Natural killer cell (primary cell): ENCODE measurements around the gene TRIM37. TPM values are rescaled to one million over a fixed set of nuclear protein-coding genes. Genes with fewer than 3 reads are reported as not detected.
A peak's percentile ranks its signal among the peaks of the same experiment; 100 is the strongest.

Experiments used
- ATAC-seq, 3 donors: fragments of 150-1000 bp in 2 of 3; fragments of 200-7000 bp in 1 of 3; cut with Tn5 transposase; 1 replicate in 1 of 3; 2 replicates in 2 of 3; pipeline ENCODE4 v1.10.0; 2021; ENCODE audit warnings: mild to moderate bottlenecking in 2 of 3, moderate library complexity in 2 of 3
- DNase-seq, 2 donors: peaks; one replicate each; pipeline versions ENCODE4 v3.0.0 to v3.0.0-alpha.2; 2013 to 2021; ENCODE audit warnings: mixed read lengths in 1 of 2
- H3K27ac ChIP-seq: one replicate; pipeline ENCODE4 v1.5.1; 2013; ENCODE audit warnings: mild to moderate bottlenecking, low read length
- H3K27me3 ChIP-seq: one replicate; pipeline ENCODE4 v1.6.1; 2013; ENCODE audit warnings: low read length; ENCODE audit not compliant: control insufficient read depth, insufficient read depth
- H3K36me3 ChIP-seq: one replicate; pipeline ENCODE4 v1.6.1; 2013; ENCODE audit warnings: low read length; ENCODE audit not compliant: control insufficient read depth, insufficient read depth
- H3K4me1 ChIP-seq: one replicate; pipeline ENCODE4 v1.6.1; 2013; ENCODE audit warnings: low read length; ENCODE audit not compliant: control insufficient read depth, insufficient read depth
- H3K4me3 ChIP-seq: one replicate; pipeline ENCODE4 v1.5.1; 2013; ENCODE audit warnings: low read length
- H3K9me3 ChIP-seq: one replicate; pipeline ENCODE4 v1.6.1; 2013; ENCODE audit warnings: low read length; ENCODE audit not compliant: control insufficient read depth, insufficient read depth
- H3K27ac Mint-ChIP-seq, 2 donors: one replicate each; pipeline ENCODE4 v1.8.0; 2022; ENCODE audit warnings: mild to moderate bottlenecking in 2 of 2, mixed read lengths in 2 of 2, moderate library complexity in 1 of 2
- H3K27me3 Mint-ChIP-seq, 2 donors: one replicate each; pipeline ENCODE4 v1.8.0; 2022; ENCODE audit warnings: low read depth in 2 of 2, mixed read lengths in 2 of 2
- H3K36me3 Mint-ChIP-seq: one replicate; pipeline ENCODE4 v1.8.0; 2022; ENCODE audit warnings: mixed read lengths
- H3K4me1 Mint-ChIP-seq, 2 donors: one replicate each; pipeline ENCODE4 v1.8.0; 2022; ENCODE audit warnings: mixed read lengths in 2 of 2
- H3K4me3 Mint-ChIP-seq: one replicate; pipeline ENCODE4 v1.8.0; 2022; ENCODE audit warnings: mild to moderate bottlenecking, moderate library complexity, mixed read lengths
- H3K9me3 Mint-ChIP-seq, 2 donors: one replicate each; pipeline ENCODE4 v1.8.0; 2022; ENCODE audit warnings: mixed read lengths in 2 of 2
- CTCF ChIP-seq: fragments of 200-600 bp; IDR thresholded peaks from one replicate; pipeline ENCODE4 v1.8.0; 2022; ENCODE audit warnings: antibody characterized with exemption
- WGBS: methylation state at CpG from one replicate; pipeline ENCODE4 v1.1.7; 2013; ENCODE audit warnings: missing lambda C conversion rate; ENCODE audit not compliant: insufficient coverage; 5-methylcytosine and 5-hydroxymethylcytosine counted together
- intact Hi-C: fragments of 100-400 bp; cut with micrococcal nuclease; formaldehyde crosslinking; loops from one replicate; pipeline ENCODE4 v1.14.2; 2022
- total RNA-seq, 4 donors: library from RNA; stranded (reverse); fragments of 120-200 nt in 1 of 4; gene quantifications; one replicate each; pipeline versions ENCODE4 v1.2.3 to v1.2.4, GENCODE V29; 2013 to 2022

TRIM37 gene
- total RNA-seq, 3 donors from 2014 or later (not counting 1 experiment from before 2014, with no cell fraction given): 20.4 to 26.1 (median 21.9) TPM

GRCh38 chr17:59105852-59106462 lies 723 bp downstream of the TRIM37 start:
- ATAC-seq: peak; percentile 21 to 50 (median 28)
- no peaks in the 10 kb centered on the region for H3K27me3 ChIP-seq
- Mint-ChIP-seq H3K27ac (peak overlapping the region; percentile 92 to 95), H3K36me3 (no peaks in the 10 kb centered on the region), H3K27me3 (no peaks in the 10 kb centered on the region), H3K4me1 (peaks cover 24 to 32% of the 10 kb centered on the region in 2 donors), H3K4me3 (peak overlapping the region; percentile 95), H3K9me3 (no peaks in the 10 kb centered on the region)
- peak overlapping the region; percentile 99 for H3K4me3 ChIP-seq
- H3K9me3 ChIP-seq: no peaks in the 10 kb centered on the region
- peaks cover 14% of the 10 kb centered on the region for H3K4me1 ChIP-seq
- peaks cover 2% of the 10 kb centered on the region for H3K36me3 ChIP-seq
- intact Hi-C loops: loop anchor here (1.0 to 5.0 kb wide), 3 partner anchors 49 to 589 kb away; partner anchors contain the start of genes PRR11, SKA2 and SMG8
- WGBS: 0% methylated on average over 18 of the region's 18 CpGs
- peak overlapping the region; percentile 90 for H3K27ac ChIP-seq
- peak in 1 of 2 donors; percentile 85 for DNase-seq
- TF ChIP-seq CTCF: no peak

- H3K4me3 ChIP-seq: no peak overlapping the region
- H3K27ac Mint-ChIP-seq: peak overlapping the region in 1 of 2 donors; percentile 7
- DNase-seq (no peak), ATAC-seq (no peak)
- H3K4me1 ChIP-seq: peaks cover 8% of the 10 kb centered on the region
- H3K27me3 ChIP-seq: no peaks in the 10 kb centered on the region
- H3K27me3 Mint-ChIP-seq: no peaks in the 10 kb centered on the region
- H3K4me1 Mint-ChIP-seq: peaks cover 16 to 27% of the 10 kb centered on the region in 2 donors
- TF ChIP-seq CTCF: no peak
- peaks cover 5% of the 10 kb centered on the region for H3K36me3 ChIP-seq
- H3K9me3 Mint-ChIP-seq: no peaks in the 10 kb centered on the region
- peaks cover 6% of the 10 kb centered on the region for H3K36me3 Mint-ChIP-seq
- intact Hi-C loops: no loop called here
- no CpG with 5 or more reads among the region's 1 CpG for WGBS
- H3K9me3 ChIP-seq: no peaks in the 10 kb centered on the region
- H3K27ac ChIP-seq: no peak overlapping the region
- no peak overlapping the region for H3K4me3 Mint-ChIP-seq
These were observed 5.5 kb downstream of the TRIM37 start for GRCh38 chr17:59101178-59101577.

- DNase-seq (no peak), ATAC-seq (no peak)
- Histone ChIP-seq H3K27ac (no peak overlapping the region), H3K4me1 (no peaks in the 10 kb centered on the region), H3K27me3 (no peaks in the 10 kb centered on the region), H3K9me3 (no peaks in the 10 kb centered on the region), H3K4me3 (no peak overlapping the region), H3K36me3 (peaks cover 5% of the 10 kb centered on the region)
- Mint-ChIP-seq H3K4me3 (no peak overlapping the region), H3K4me1 (peaks cover 6 to 24% of the 10 kb centered on the region in 2 donors), H3K9me3 (no peaks in the 10 kb centered on the region), H3K27ac (peak overlapping the region; percentile 4 to 52), H3K27me3 (no peaks in the 10 kb centered on the region), H3K36me3 (peaks cover 6% of the 10 kb centered on the region)
- intact Hi-C loops: no loop called here
- no peak for TF ChIP-seq CTCF
These were observed 8.8 kb downstream of the TRIM37 start for GRCh38 chr17:59097876-59098275.
